ENCODE results near the gene C14orf132. TPM values are rescaled to one million over a fixed set of nuclear protein-coding genes. Genes with fewer than 3 reads are reported as not detected.
A peak's percentile ranks its signal among the peaks of the same experiment; 100 is the strongest.

Gene C14orf132
- total and polyA plus RNA-seq, 2 experiments from 2014 or later, result 13.9 to 14.1 TPM

GRCh38 chr14:96121660-96122395, 82.7 kb downstream of the C14orf132 start:
- H3K27ac ChIP-seq, result no peak overlapping the region
- TF ChIP-seq, protein P1, sequence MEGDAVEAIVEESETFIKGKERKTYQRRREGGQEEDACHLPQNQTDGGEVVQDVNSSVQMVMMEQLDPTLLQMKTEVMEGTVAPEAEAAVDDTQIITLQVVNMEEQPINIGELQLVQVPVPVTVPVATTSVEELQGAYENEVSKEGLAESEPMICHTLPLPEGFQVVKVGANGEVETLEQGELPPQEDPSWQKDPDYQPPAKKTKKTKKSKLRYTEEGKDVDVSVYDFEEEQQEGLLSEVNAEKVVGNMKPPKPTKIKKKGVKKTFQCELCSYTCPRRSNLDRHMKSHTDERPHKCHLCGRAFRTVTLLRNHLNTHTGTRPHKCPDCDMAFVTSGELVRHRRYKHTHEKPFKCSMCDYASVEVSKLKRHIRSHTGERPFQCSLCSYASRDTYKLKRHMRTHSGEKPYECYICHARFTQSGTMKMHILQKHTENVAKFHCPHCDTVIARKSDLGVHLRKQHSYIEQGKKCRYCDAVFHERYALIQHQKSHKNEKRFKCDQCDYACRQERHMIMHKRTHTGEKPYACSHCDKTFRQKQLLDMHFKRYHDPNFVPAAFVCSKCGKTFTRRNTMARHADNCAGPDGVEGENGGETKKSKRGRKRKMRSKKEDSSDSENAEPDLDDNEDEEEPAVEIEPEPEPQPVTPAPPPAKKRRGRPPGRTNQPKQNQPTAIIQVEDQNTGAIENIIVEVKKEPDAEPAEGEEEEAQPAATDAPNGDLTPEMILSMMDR (IDR thresholded peaks at IDR 0.05; ENCODE audit: low read depth, low read length), result no peak
- peak in 1 of 2 donors; percentile 63 for DNase-seq (ENCODE audit: low read depth in 1 of 2, low spot score in 1 of 2)

GRCh38 chr14:96122496-96122895, 83.3 kb downstream of the C14orf132 start:
- no peaks in the 10 kb centered on the region for H3K9me3 ChIP-seq (ENCODE audit: low read depth)
- no peaks in the 10 kb centered on the region for H3K27me3 ChIP-seq
- TF ChIP-seq, protein P1 (IDR thresholded peaks at IDR 0.05; ENCODE audit: low read depth, low read length), result no peak
- no peaks in the 10 kb centered on the region for H3K36me3 ChIP-seq
- H3K27ac ChIP-seq, result no peak overlapping the region
- no peaks in the 10 kb centered on the region for H3K4me1 ChIP-seq (ENCODE audit: low read depth)
- peak in 1 of 2 donors; percentile 38 for DNase-seq (ENCODE audit: low read depth in 1 of 2, low spot score in 1 of 2)
- H3K4me3 ChIP-seq, result no peak overlapping the region

More at GRCh38 chr14:96121660-96122395, 82.7 kb downstream of the C14orf132 start:
- no peak overlapping the region for H3K4me3 ChIP-seq
- H3K36me3 ChIP-seq, result no peaks in the 10 kb centered on the region
- H3K27me3 ChIP-seq, result no peaks in the 10 kb centered on the region
- H3K4me1 ChIP-seq (ENCODE audit: low read depth), result no peaks in the 10 kb centered on the region
- no peaks in the 10 kb centered on the region for H3K9me3 ChIP-seq (ENCODE audit: low read depth)

GRCh38 chr14:96125536-96125935, 86.4 kb downstream of the C14orf132 start:
- no peaks in the 10 kb centered on the region for H3K27me3 ChIP-seq
- H3K36me3 ChIP-seq, result no peaks in the 10 kb centered on the region
- H3K27ac ChIP-seq, result no peak overlapping the region
- H3K9me3 ChIP-seq (ENCODE audit: low read depth), result no peaks in the 10 kb centered on the region
- H3K4me3 ChIP-seq, result no peak overlapping the region
- TF ChIP-seq, protein P1 (IDR thresholded peaks at IDR 0.05; ENCODE audit: low read depth, low read length), result no peak
- no peaks in the 10 kb centered on the region for H3K4me1 ChIP-seq (ENCODE audit: low read depth)
- peak in 1 of 2 donors; percentile 69 for DNase-seq (ENCODE audit: low read depth in 1 of 2, low spot score in 1 of 2)

DNA sequence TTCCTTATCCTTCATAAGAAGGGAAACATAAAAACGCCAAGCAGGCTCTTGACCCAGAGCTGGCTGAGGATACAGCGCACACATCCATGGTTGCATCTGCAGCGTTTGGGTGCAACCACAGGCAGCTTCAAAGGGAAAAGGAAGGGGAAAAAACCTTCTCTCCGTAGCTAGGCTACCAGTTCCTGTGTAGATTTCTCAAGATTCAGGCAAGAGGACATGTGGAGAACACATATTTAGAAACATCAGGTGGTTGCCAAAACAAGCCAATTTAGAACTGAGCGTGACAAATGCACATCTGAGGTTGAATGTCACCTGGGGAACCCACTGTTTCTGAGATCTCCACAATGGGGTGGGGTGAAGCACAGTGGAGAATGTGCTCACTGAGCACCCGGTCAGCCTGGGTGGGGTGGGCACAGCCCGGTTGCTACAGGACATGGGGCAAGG, 87.2 kb downstream of the C14orf132 start:
- Histone ChIP-seq H3K36me3 (no peaks in the 10 kb centered on the region), H3K9me3 (ENCODE audit: low read depth) (no peaks in the 10 kb centered on the region), H3K27ac (no peak overlapping the region), H3K4me3 (no peak overlapping the region), H3K27me3 (no peaks in the 10 kb centered on the region), H3K4me1 (ENCODE audit: low read depth) (no peaks in the 10 kb centered on the region)
- TF ChIP-seq, protein P1 (IDR thresholded peaks at IDR 0.05; ENCODE audit: low read depth, low read length), result no peak
- peak in 1 of 2 donors; percentile 46 for DNase-seq (ENCODE audit: low read depth in 1 of 2, low spot score in 1 of 2)

DNA sequence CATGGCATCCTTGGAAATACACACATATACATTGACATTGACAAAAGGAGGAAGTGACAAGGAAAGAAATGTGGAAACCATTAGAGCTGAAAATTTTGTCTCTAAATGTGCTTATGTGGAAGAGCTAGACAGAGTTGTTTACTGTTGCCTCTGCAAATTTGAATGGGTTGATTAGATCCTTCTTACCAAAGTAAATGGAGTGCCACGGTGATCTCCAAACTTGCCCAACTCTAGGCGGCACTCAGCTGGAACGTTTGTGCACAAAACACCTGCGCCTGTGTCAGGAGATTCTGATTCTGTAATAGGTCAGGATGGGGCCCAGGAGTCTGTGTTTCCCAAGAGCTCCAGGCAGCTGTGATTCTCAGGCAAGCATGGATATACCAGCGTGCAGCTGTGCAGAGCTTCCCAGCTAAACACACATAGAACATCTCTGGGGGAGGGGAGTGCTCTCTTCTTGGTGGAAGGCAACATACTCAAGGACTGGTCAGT, 87.7 kb downstream of the C14orf132 start:
- TF ChIP-seq, protein P1 (IDR thresholded peaks at IDR 0.05; ENCODE audit: low read depth, low read length), result no peak
- DNase-seq (ENCODE audit: low read depth in 1 of 2, low spot score in 1 of 2), result no peak
- Histone ChIP-seq H3K4me1 (ENCODE audit: low read depth) (no peaks in the 10 kb centered on the region), H3K9me3 (ENCODE audit: low read depth) (no peaks in the 10 kb centered on the region), H3K27ac (no peak overlapping the region), H3K27me3 (no peaks in the 10 kb centered on the region), H3K36me3 (no peaks in the 10 kb centered on the region), H3K4me3 (no peak overlapping the region)
